ENCODE measurements around the gene VPS9D1. TPM values are rescaled to one million over a fixed set of nuclear protein-coding genes. Genes with fewer than 3 reads are reported as not detected.

The VPS9D1 gene
- polyA plus RNA-seq, 1 donor from 2014 or later, result 29.9 TPM

DNA sequence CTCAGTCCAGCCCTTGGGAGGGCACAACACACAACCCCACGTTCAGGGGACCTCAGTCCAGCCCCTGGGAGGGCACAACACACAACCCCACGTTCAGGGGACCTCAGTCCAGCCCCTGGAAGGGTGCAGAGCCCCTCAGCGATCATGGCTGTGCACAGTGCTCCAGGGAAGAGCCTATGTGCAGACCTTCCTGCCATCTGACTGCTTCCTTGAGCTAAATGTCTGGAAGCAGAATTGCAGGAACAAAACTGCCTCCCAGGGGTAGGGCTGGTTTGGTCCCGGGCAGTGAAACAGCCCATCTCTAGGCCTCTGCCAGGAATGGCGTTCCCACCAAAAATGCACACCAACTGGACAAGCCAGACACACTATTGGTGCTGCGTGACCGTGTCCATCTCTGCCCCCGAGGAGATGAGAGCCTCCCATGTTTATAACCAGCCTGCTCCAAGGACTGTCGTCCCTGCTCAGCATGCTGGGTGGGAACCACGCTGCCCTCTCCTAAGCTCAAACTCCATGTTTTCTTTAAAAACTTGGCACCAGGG is 44.7 kb upstream of the VPS9D1 start:
- TF ChIP-seq, protein P1, sequence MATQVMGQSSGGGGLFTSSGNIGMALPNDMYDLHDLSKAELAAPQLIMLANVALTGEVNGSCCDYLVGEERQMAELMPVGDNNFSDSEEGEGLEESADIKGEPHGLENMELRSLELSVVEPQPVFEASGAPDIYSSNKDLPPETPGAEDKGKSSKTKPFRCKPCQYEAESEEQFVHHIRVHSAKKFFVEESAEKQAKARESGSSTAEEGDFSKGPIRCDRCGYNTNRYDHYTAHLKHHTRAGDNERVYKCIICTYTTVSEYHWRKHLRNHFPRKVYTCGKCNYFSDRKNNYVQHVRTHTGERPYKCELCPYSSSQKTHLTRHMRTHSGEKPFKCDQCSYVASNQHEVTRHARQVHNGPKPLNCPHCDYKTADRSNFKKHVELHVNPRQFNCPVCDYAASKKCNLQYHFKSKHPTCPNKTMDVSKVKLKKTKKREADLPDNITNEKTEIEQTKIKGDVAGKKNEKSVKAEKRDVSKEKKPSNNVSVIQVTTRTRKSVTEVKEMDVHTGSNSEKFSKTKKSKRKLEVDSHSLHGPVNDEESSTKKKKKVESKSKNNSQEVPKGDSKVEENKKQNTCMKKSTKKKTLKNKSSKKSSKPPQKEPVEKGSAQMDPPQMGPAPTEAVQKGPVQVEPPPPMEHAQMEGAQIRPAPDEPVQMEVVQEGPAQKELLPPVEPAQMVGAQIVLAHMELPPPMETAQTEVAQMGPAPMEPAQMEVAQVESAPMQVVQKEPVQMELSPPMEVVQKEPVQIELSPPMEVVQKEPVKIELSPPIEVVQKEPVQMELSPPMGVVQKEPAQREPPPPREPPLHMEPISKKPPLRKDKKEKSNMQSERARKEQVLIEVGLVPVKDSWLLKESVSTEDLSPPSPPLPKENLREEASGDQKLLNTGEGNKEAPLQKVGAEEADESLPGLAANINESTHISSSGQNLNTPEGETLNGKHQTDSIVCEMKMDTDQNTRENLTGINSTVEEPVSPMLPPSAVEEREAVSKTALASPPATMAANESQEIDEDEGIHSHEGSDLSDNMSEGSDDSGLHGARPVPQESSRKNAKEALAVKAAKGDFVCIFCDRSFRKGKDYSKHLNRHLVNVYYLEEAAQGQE (IDR thresholded peaks at IDR 0.05; ENCODE audit: borderline replicate concordance), result no peak
- no peak for TF ChIP-seq EP300 (conservative IDR thresholded peaks at IDR 0.05; ENCODE audit: poor library complexity, severe bottlenecking)
- TF ChIP-seq TAF1 (IDR thresholded peaks at IDR 0.05; ENCODE audit: low read depth), result no peak
- no peak for TF ChIP-seq RAD21 (conservative IDR thresholded peaks at IDR 0.05)
- TF ChIP-seq, protein P2, sequence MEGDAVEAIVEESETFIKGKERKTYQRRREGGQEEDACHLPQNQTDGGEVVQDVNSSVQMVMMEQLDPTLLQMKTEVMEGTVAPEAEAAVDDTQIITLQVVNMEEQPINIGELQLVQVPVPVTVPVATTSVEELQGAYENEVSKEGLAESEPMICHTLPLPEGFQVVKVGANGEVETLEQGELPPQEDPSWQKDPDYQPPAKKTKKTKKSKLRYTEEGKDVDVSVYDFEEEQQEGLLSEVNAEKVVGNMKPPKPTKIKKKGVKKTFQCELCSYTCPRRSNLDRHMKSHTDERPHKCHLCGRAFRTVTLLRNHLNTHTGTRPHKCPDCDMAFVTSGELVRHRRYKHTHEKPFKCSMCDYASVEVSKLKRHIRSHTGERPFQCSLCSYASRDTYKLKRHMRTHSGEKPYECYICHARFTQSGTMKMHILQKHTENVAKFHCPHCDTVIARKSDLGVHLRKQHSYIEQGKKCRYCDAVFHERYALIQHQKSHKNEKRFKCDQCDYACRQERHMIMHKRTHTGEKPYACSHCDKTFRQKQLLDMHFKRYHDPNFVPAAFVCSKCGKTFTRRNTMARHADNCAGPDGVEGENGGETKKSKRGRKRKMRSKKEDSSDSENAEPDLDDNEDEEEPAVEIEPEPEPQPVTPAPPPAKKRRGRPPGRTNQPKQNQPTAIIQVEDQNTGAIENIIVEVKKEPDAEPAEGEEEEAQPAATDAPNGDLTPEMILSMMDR (IDR thresholded peaks at IDR 0.05; ENCODE audit: poor library complexity, severe bottlenecking), result no peak
- no peak for TF ChIP-seq POLR2AphosphoS5 (IDR thresholded peaks at IDR 0.05)
- TF ChIP-seq EZH2 (IDR thresholded peaks at IDR 0.05; ENCODE audit: borderline replicate concordance, insufficient read depth, low read length, poor library complexity, severe bottlenecking), result no peak
- TF ChIP-seq MXI1 (conservative IDR thresholded peaks at IDR 0.05; ENCODE audit: poor library complexity, severe bottlenecking), result no peak
- no peak for TF ChIP-seq SMC3 (conservative IDR thresholded peaks at IDR 0.05; ENCODE audit: poor library complexity)
- Histone ChIP-seq H3K9ac (ENCODE audit: low read length) (no peak overlapping the region), H3K36me3 (ENCODE audit: insufficient read depth, low read length) (no peaks in the 10 kb centered on the region), H3K27ac (ENCODE audit: low read length) (no peak overlapping the region), H3K9me2 (ENCODE audit: insufficient read depth, low read length) (no peaks in the 10 kb centered on the region), H3K4me2 (ENCODE audit: low read length) (no peak overlapping the region), H3K79me2 (replicated peaks; ENCODE audit: insufficient read depth, low read length) (no peaks in the 10 kb centered on the region), H3F3A (ENCODE audit: insufficient read depth, low read length, poor library complexity, severe bottlenecking) (no peaks in the 10 kb centered on the region), H4K20me1 (ENCODE audit: insufficient read depth) (no peaks in the 10 kb centered on the region), H3K4me3 (ENCODE audit: low read length) (no peak overlapping the region), H2AFZ (ENCODE audit: low read depth, low read length) (no peak overlapping the region), H3K9me3 (ENCODE audit: low read length) (no peaks in the 10 kb centered on the region), H3K27me3 (ENCODE audit: insufficient read depth, low read depth, low read length) (no peaks in the 10 kb centered on the region)

DNA sequence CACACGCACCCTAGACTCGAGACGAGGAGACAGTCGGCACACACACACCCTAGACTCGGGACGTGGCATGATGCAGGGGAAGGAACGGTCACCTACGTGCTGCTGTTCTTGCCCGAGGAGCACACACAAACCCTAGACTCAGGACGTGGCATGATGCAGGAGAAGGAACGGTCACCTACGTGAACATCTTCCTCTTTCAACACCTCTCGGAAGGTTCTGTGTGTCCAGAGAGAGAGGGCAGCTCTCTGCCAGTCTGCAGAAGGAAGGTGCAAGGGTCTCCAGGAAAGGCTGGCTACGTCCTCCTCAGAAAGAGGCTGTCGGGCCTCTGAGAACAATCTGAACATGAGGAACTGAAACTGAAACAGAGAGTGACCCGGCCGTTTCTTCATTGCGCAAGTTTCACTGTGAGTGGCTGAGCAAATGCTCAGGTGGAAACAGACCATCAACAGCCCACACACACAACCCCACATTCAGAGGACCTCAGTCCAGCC is 44.1 kb upstream of the VPS9D1 start:
- H3K4me2 ChIP-seq (ENCODE audit: low read length), result no peak overlapping the region
- H4K20me1 ChIP-seq (ENCODE audit: insufficient read depth), result no peaks in the 10 kb centered on the region
- H3K9ac ChIP-seq (ENCODE audit: low read length), result no peak overlapping the region
- no peak overlapping the region for H2AFZ ChIP-seq (ENCODE audit: low read depth, low read length)
- H3K9me3 ChIP-seq (ENCODE audit: low read length), result no peaks in the 10 kb centered on the region
- no peak for TF ChIP-seq MXI1 (conservative IDR thresholded peaks at IDR 0.05; ENCODE audit: poor library complexity, severe bottlenecking)
- no peak for TF ChIP-seq RAD21 (conservative IDR thresholded peaks at IDR 0.05)
- no peak for TF ChIP-seq EZH2 (IDR thresholded peaks at IDR 0.05; ENCODE audit: borderline replicate concordance, insufficient read depth, low read length, poor library complexity, severe bottlenecking)
- no peak for TF ChIP-seq SMC3 (conservative IDR thresholded peaks at IDR 0.05; ENCODE audit: poor library complexity)
- TF ChIP-seq, protein P2 (IDR thresholded peaks at IDR 0.05; ENCODE audit: poor library complexity, severe bottlenecking), result no peak
- TF ChIP-seq TAF1 (IDR thresholded peaks at IDR 0.05; ENCODE audit: low read depth), result no peak
- no peak for TF ChIP-seq EP300 (conservative IDR thresholded peaks at IDR 0.05; ENCODE audit: poor library complexity, severe bottlenecking)
- TF ChIP-seq, protein P1 (IDR thresholded peaks at IDR 0.05; ENCODE audit: borderline replicate concordance), result no peak
- TF ChIP-seq POLR2AphosphoS5 (IDR thresholded peaks at IDR 0.05), result no peak
- no peaks in the 10 kb centered on the region for H3K9me2 ChIP-seq (ENCODE audit: insufficient read depth, low read length)
- no peak overlapping the region for H3K4me3 ChIP-seq (ENCODE audit: low read length)
- H3K79me2 ChIP-seq (replicated peaks; ENCODE audit: insufficient read depth, low read length), result no peaks in the 10 kb centered on the region
- H3K27me3 ChIP-seq (ENCODE audit: insufficient read depth, low read depth, low read length), result no peaks in the 10 kb centered on the region
- no peaks in the 10 kb centered on the region for H3K36me3 ChIP-seq (ENCODE audit: insufficient read depth, low read length)
- no peaks in the 10 kb centered on the region for H3F3A ChIP-seq (ENCODE audit: insufficient read depth, low read length, poor library complexity, severe bottlenecking)
- H3K27ac ChIP-seq (ENCODE audit: low read length), result no peak overlapping the region

All from neural cell (in vitro differentiated cells).